B cell (primary cell): ENCODE results near the gene GRIA3. TPM values are rescaled to one million over a fixed set of nuclear protein-coding genes. Genes with fewer than 3 reads are reported as not detected.

ENCODE experiments used
- ATAC-seq: fragments of 200-7000 bp; cut with Tn5 transposase; one replicate; pipeline ENCODE4 v1.10.0; 2021; ENCODE audit warnings: low read depth, mild to moderate bottlenecking, moderate number of reproducible peaks, moderate library complexity
- CTCF ChIA-PET: fragments of 350-600 bp; sonication (Branson Sonifier 250); formaldehyde crosslinking; loops from one replicate; lab custom pipeline; 2021; ENCODE audit warnings: antibody characterized with exemption, inconsistent platforms; lab: Charles Lee
- POLR2A ChIA-PET: fragments of 350-600 bp; sonication (Branson Sonifier 250); formaldehyde crosslinking; loops from one replicate; lab custom pipeline; 2021; ENCODE audit warnings: antibody characterized with exemption; lab: Charles Lee
- DNase-seq: peaks from one replicate; pipeline ENCODE4 v3.0.0; 2013
- H2AFZ ChIP-seq: 2 replicates; pipeline ENCODE4 v1.6.1; 2012; ENCODE audit warnings: mild to moderate bottlenecking, low read depth, low read length; ENCODE audit not compliant: insufficient read depth, poor library complexity, severe bottlenecking
- H3K27ac ChIP-seq, 2 donors: 1 replicate in 1 of 2; 2 replicates in 1 of 2; pipeline ENCODE4 v1.5.1; 2012 to 2013; ENCODE audit warnings: low read length in 2 of 2, mild to moderate bottlenecking in 2 of 2, moderate library complexity in 1 of 2
- H3K27me3 ChIP-seq, 4 experiments: fragments of 200-600 bp in 1 of 4; sonication (generic) in 1 of 4; replicated peaks in 1 of 4; 1 replicate in 2 of 4; 2 replicates in 2 of 4; pipeline versions ENCODE4 v1.6.1 to v1.7.0; 2013 to 2016; ENCODE audit warnings: low read length in 3 of 4, mild to moderate bottlenecking in 2 of 4, mixed read lengths in 1 of 4, moderate library complexity in 1 of 4; ENCODE audit not compliant: insufficient read depth in 4 of 4, control insufficient read depth in 3 of 4; ENCODE audit errors: control extremely low read depth in 1 of 4
- H3K36me3 ChIP-seq, 2 experiments: replicated peaks in 1 of 2; 1 replicate in 1 of 2; 2 replicates in 1 of 2; pipeline versions ENCODE4 v1.6.1 to v1.7.1; 2013; ENCODE audit warnings: low read length in 1 of 2; ENCODE audit not compliant: insufficient read depth in 2 of 2, control insufficient read depth in 1 of 2; ENCODE audit errors: control extremely low read depth in 1 of 2, extremely low read depth in 1 of 2
- H3K4me1 ChIP-seq, 2 donors: fragments of 200-600 bp in 1 of 2; sonication (generic) in 1 of 2; 1 replicate in 1 of 2; 2 replicates in 1 of 2; pipeline versions ENCODE4 v1.5.1 to v1.6.1; 2013 to 2017; ENCODE audit warnings: low read length in 2 of 2; ENCODE audit not compliant: control insufficient read depth in 2 of 2, insufficient read depth in 2 of 2
- H3K4me2 ChIP-seq: replicated peaks from 2 replicates; pipeline ENCODE3; 2012; ENCODE audit warnings: mild to moderate bottlenecking, low read depth, low read length; ENCODE audit not compliant: poor library complexity, severe bottlenecking
- H3K4me3 ChIP-seq, 5 experiments: fragments of 200-600 bp in 1 of 5; sonication (generic) in 1 of 5; 1 replicate in 3 of 5; 2 replicates in 2 of 5; pipeline versions ENCODE4 v1.5.1 to v1.7.0; 2011 to 2016; ENCODE audit warnings: low read length in 4 of 5, mild to moderate bottlenecking in 4 of 5, low read depth in 2 of 5, control low read depth in 1 of 5, moderate library complexity in 1 of 5; ENCODE audit not compliant: insufficient read depth in 1 of 5; ENCODE audit errors: control extremely low read depth in 1 of 5, extremely low read depth in 1 of 5
- H3K79me2 ChIP-seq: fragments of 200-600 bp; sonication (generic); one replicate; pipeline ENCODE4 v1.6.0; 2016; ENCODE audit warnings: low read length; ENCODE audit not compliant: control insufficient read depth, insufficient read depth
- H3K9ac ChIP-seq: fragments of 200-600 bp; sonication (generic); 2 replicates; pipeline ENCODE4 v1.6.1; 2017; ENCODE audit warnings: mild to moderate bottlenecking, low read length, moderate library complexity
- H3K9me3 ChIP-seq, 3 donors: one replicate each; pipeline versions ENCODE4 v1.6.1 to v1.7.1; 2013; ENCODE audit warnings: low read length in 2 of 3; ENCODE audit not compliant: control insufficient read depth in 2 of 3, insufficient read depth in 1 of 3; ENCODE audit errors: control extremely low read depth in 1 of 3
- H4K20me1 ChIP-seq: 2 replicates; pipeline ENCODE4 v1.6.0; 2012; ENCODE audit warnings: mild to moderate bottlenecking, low read length; ENCODE audit not compliant: insufficient read depth, control insufficient read depth, poor library complexity, severe bottlenecking
- H3K27ac Mint-ChIP-seq: one replicate; pipeline ENCODE4 v1.8.0; 2021; ENCODE audit warnings: mixed read lengths
- H3K27me3 Mint-ChIP-seq: one replicate; pipeline ENCODE4 v1.8.0; 2021; ENCODE audit warnings: mixed read lengths
- H3K4me1 Mint-ChIP-seq: one replicate; pipeline ENCODE4 v1.8.0; 2021; ENCODE audit warnings: mixed read lengths
- H3K4me3 Mint-ChIP-seq: one replicate; pipeline ENCODE4 v1.8.0; 2021; ENCODE audit warnings: mixed read lengths
- H3K9me3 Mint-ChIP-seq: one replicate; pipeline ENCODE4 v1.8.0; 2022; ENCODE audit warnings: mixed read lengths; ENCODE audit not compliant: insufficient read depth
- EZH2 ChIP-seq: IDR thresholded peaks from 2 replicates; pipeline ENCODE4 v1.6.1; 2012; ENCODE audit warnings: borderline replicate concordance, low read depth, mild to moderate bottlenecking, moderate library complexity, low read length; ENCODE audit not compliant: insufficient read depth, poor library complexity, severe bottlenecking
- WGBS: methylation state at CpG from one replicate; pipeline ENCODE4 v1.1.5; 2013; ENCODE audit warnings: missing lambda C conversion rate; ENCODE audit not compliant: insufficient coverage; 5-methylcytosine and 5-hydroxymethylcytosine counted together
- intact Hi-C: fragments of 100-400 bp; cut with micrococcal nuclease; formaldehyde crosslinking; loops from one replicate; pipeline ENCODE4 v1.10.0; 2022
- polyA plus RNA-seq: library from polyadenylated mRNA; depleted of rRNA; stranded (reverse); fragments of >200 nt; gene quantifications from 2 replicates; pipeline ENCODE4 v1.2.3, GENCODE V29; 2012
- total RNA-seq, 2 donors: library from RNA; stranded (reverse); fragments of 120-200 nt in 1 of 2; gene quantifications; 1 replicate in 1 of 2; 2 replicates in 1 of 2; pipeline versions ENCODE4 v1.2.3 to v1.2.4, GENCODE V29; 2013 to 2022
- TF ChIP-seq, protein P1 (sequence below): fragments of 200-600 bp; IDR thresholded peaks from one replicate; pipeline ENCODE4 v1.8.0; 2022; ENCODE audit warnings: antibody characterized with exemption, mild to moderate bottlenecking

GRIA3 gene
- total and polyA plus RNA-seq, 2 donors (not counting 1 experiment from before 2014, with no cell fraction given) = not detected

- POLR2A ChIA-PET = no interaction called here
- CTCF ChIA-PET = no interaction called here
- no peaks in the 10 kb centered on the region for H3K4me1 Mint-ChIP-seq
Observed at GRCh38 chrX:123303429-123303828, 119.4 kb downstream of the GRIA3 start.

GRCh38 chrX:123308658-123309057, 124.6 kb downstream of the GRIA3 start:
- no peaks in the 10 kb centered on the region for H3K9me3 ChIP-seq
- H4K20me1 ChIP-seq = no peaks in the 10 kb centered on the region
- no peak overlapping the region for H3K9ac ChIP-seq
- 83% methylated on average over 2 of the region's 5 CpGs for WGBS
- intact Hi-C loops = no loop called here
- no peak for DNase-seq
- Mint-ChIP-seq H3K9me3 (no peaks in the 10 kb centered on the region), H3K27me3 (no peaks in the 10 kb centered on the region), H3K4me1 (no peaks in the 10 kb centered on the region), H3K27ac (no peak overlapping the region), H3K4me3 (no peak overlapping the region)
- no peaks in the 10 kb centered on the region for H3K36me3 ChIP-seq
- ATAC-seq = no peak
- no peak overlapping the region for H3K4me3 ChIP-seq
- TF ChIP-seq EZH2 = no peak
- TF ChIP-seq, protein P1, sequence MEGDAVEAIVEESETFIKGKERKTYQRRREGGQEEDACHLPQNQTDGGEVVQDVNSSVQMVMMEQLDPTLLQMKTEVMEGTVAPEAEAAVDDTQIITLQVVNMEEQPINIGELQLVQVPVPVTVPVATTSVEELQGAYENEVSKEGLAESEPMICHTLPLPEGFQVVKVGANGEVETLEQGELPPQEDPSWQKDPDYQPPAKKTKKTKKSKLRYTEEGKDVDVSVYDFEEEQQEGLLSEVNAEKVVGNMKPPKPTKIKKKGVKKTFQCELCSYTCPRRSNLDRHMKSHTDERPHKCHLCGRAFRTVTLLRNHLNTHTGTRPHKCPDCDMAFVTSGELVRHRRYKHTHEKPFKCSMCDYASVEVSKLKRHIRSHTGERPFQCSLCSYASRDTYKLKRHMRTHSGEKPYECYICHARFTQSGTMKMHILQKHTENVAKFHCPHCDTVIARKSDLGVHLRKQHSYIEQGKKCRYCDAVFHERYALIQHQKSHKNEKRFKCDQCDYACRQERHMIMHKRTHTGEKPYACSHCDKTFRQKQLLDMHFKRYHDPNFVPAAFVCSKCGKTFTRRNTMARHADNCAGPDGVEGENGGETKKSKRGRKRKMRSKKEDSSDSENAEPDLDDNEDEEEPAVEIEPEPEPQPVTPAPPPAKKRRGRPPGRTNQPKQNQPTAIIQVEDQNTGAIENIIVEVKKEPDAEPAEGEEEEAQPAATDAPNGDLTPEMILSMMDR = no peak
- H3K79me2 ChIP-seq = no peaks in the 10 kb centered on the region
- no peaks in the 10 kb centered on the region for H3K27me3 ChIP-seq
- no peak overlapping the region for H2AFZ ChIP-seq
- ChIA-PET CTCF (no interaction called here), POLR2A (no interaction called here)
- H3K27ac ChIP-seq = no peak overlapping the region
- no peak overlapping the region for H3K4me2 ChIP-seq
- no peaks in the 10 kb centered on the region for H3K4me1 ChIP-seq

More at GRCh38 chrX:123303429-123303828, 119.4 kb downstream of the GRIA3 start:
- ATAC-seq (no peak), DNase-seq (no peak)
- Mint-ChIP-seq H3K9me3 (no peaks in the 10 kb centered on the region), H3K27me3 (no peaks in the 10 kb centered on the region), H3K4me3 (no peak overlapping the region), H3K27ac (no peak overlapping the region)
- Histone ChIP-seq H3K27ac (no peak overlapping the region), H4K20me1 (no peaks in the 10 kb centered on the region), H3K4me2 (no peak overlapping the region), H3K4me3 (no peak overlapping the region), H3K27me3 (no peaks in the 10 kb centered on the region), H3K36me3 (no peaks in the 10 kb centered on the region), H3K79me2 (no peaks in the 10 kb centered on the region), H3K4me1 (no peaks in the 10 kb centered on the region), H3K9me3 (no peaks in the 10 kb centered on the region), H2AFZ (no peak overlapping the region), H3K9ac (no peak overlapping the region)
- intact Hi-C loops = no loop called here
- 100% methylated on average over 2 of the region's 2 CpGs for WGBS
- no peak for TF ChIP-seq EZH2
- TF ChIP-seq, protein P1 = no peak
